ENCODE results near the gene CENPK.
"Not testable (repeated sequence)": the region's sequence is repeated elsewhere in the genome, so short reads cannot be mapped to it uniquely, and the experiment has no call there.

The CENPK gene

GRCh38 chr5:65512170-65512937 is 50.6 kb downstream of the CENPK start:
- DNase-seq, result no peak

- DNase-seq, result no peak
Measured at GRCh38 chr5:65508978-65509377, 54.0 kb downstream of the CENPK start.

- DNase-seq, result no peak
Measured at GRCh38 chr5:65506961-65507360, 56.0 kb downstream of the CENPK start.

- no peak for DNase-seq
Measured at GRCh38 chr5:65489119-65489518, 73.8 kb downstream of the CENPK start.

- DNase-seq, result not testable (repeated sequence)
Measured at GRCh38 chr5:65488038-65488687, 74.8 kb downstream of the CENPK start.

DNA sequence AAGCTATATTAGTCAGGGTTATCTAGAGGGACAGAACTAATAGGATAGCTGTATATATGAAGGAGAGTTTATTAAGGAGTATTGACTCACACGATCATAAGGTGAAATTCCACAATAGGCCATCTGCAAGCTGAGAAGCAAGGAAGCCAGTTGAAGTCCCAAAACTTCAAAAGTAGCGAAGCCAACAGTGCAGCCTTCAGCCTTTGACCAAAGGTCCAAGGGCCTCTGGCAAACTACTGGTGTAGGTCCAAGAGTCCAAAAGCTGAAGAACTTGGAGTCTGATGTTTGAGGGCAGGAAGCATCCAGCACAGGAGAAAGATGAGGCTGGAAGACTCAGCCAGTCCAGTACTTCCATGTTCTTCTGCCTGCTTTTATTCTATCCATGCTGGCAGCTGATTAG is 76.2 kb downstream of the CENPK start:
- not testable (repeated sequence) for DNase-seq

DNA sequence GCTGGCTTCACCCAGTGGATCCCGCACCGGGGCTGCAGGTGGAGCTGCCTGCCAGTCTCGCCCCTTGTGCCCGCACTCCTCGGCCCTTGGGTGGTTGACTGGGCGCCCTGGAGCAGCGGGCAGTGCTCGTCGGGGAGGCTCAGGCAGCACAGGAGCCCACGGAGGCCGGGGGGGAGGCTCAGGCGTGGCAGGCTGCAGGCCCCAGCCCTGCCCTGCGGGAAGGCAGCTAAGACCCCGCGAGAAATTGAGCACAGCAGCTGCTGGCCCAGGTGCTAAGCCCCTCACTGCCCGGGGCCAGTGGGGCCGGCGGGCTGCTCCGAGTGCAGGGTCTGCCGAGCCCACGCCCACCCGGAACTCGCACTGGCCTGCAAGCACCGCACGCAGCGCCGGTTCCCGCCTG is 77.6 kb downstream of the CENPK start:
- DNase-seq, result no peak

DNA sequence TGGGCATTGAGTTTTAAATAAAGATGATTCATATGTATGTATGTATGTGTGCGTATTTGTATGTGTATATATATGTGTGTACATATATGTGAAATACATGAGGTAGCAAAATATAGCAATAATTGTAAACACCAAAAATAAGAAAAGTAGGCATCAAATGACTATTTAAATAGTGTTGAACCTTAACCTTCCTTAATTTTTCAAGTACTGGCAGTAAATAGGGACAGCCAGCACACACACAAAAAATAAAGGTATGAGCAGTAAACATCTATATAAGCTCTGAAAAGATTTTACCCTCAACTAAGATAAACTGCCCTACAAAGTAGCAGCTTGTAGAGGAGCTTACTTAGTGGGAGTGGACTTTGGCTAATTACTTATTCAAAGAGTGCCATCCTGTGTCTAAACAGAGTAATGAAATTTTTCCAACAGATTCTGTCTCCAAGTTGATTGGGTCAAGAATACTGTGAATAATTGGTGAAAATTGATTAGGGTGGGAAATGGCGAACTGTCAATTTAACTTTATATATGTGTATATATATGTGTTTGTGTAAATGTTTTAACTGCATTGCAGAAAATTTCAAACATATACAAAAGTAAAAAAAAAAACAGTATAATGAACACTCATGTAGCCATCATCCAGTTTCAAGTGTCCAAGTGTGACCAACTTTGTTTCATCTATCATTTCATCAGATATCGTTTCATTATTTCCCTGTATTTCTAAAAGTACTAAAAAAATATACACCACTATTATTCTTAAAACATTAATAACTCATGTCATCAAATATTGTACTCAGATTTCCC is 79.2 kb downstream of the CENPK start:
- DNase-seq, result peak; percentile 17

DNA sequence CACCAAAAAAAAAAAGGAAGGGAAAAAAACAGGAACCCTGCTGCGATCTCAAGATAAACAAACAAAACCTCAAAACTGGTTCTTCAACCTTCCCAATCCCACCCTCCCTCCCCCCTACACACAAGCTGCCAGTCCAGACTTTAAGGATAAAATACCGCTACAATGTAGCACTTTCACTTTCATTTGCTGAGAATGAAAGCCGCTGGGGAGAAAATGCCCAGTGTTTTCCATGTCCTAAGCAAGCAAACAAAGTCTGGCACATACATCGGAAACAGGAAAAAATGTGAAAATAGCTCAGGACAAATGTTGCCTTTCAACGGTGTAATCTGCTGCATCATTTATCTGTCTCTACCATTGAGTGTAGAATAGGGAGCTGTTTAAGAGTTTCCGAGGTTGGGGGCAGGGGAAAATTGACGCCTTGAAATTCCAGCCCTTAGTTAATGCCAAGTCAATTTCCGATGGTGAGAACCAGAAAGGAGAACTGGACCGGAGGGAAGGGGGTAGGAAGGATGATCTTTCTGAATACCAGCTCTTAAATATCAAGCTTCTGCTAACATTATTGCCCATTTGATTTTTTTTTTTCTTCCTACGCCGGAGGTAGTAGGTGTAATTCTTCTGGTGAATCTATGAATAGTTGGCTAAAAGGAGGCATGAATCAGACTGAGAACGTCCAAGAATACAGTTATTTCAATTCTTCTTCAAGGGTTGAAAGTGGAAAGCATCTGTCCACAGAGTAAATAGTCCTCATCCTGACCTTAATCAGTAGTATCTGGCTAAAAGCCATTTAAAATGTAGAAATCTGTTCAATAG is 80.0 kb downstream of the CENPK start:
- peak; percentile 67 for DNase-seq

- peak; percentile 65 for DNase-seq
Measured at GRCh38 chr5:65482296-65482735, 80.7 kb downstream of the CENPK start.

DNA sequence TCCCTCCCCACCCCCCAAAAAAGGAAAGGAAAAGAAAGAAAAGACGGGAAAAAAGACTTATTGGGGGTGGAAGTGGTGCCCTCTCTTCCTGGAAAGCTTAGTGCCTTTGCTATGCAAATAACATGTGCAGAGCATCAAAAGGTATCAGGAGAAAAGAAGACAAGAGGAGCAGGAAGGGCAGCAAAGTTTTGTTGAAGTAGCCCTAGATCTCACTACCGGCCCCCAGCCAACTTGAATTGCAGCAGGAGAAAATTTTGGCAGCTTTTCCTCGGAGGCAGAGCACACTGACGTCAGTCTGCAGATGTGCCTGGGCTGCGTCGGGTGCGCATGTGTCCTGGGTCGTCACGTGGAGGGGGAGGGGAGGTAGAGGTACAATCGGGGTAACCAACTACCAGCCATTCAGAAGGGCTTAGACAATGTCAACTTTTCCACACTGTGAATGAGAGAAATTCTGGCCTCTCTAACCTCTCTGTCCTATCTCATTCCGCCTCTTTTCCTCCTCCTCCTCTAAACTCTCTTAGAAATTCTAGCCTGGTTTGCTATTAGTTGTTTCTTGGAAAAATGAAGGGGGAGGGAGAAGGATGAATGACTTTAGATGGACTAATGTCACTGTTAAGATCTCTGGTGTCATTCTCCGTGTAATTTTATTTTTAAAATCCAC is 81.2 kb downstream of the CENPK start, which contains the start of gene ADAMTS6:
Gene ADAMTS6, minus strand, starts transcription at position 286 of the 661 bp plus-strand sequence. CDS start 8,247 bp downstream, outside the sequence.
- peak; percentile 80 for DNase-seq

- DNase-seq, result no peak
Measured at GRCh38 chr5:65481171-65481581, 81.8 kb downstream of the CENPK start.

DNA sequence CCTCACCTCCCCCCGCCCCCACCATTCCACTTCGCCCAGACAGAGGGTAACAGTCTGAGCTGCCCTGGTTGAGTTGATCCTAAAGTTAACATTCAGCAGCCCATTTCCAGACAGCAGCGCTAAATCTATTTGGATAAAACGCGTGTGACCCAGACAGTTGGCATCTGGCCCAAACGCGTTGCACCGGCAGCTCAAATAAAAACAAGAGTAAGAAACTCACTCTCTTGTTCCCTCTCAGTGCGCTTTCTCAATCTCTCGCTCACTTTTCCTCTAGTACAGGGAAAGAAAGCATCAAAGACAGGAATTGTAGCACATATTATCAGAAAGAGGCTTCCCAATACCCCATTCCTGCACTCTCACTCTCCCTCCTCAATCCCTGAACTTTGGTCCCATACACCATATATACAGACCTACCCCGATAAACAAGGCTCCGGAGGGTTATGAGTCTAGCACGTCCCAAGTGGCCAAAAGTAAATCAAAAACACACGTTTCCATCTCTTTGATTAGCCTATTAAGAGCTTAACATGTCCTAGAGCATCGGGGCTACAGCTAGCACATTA is 82.6 kb downstream of the CENPK start:
- DNase-seq, result peak; percentile 56

- no peak for DNase-seq
Measured at GRCh38 chr5:65479527-65479926, 83.4 kb downstream of the CENPK start.

GRCh38 chr5:65478336-65478735 is 84.6 kb downstream of the CENPK start:
- DNase-seq, result no peak

DNA sequence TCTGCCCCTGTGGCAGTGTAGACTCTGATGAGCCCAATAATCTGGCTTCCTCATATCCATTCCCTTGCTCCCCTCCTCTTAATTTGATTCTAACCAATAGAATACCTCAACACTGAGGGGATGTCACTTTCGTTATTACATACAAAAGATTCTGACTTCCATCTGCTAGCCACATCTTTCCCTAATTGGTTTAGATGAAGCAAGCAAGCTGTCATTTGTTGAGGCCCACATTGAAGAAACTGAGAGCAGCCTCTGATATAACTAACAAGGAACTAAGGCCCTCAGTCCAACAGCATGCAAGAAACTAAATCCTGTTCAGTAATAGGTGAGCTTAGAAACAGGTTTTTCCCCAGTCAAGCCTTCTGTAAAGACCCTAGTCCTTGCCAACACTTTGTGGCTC is 87.1 kb downstream of the CENPK start:
- no peak for DNase-seq

- DNase-seq, result no peak
Measured at GRCh38 chr5:65475336-65475735, 87.6 kb downstream of the CENPK start.

DNA sequence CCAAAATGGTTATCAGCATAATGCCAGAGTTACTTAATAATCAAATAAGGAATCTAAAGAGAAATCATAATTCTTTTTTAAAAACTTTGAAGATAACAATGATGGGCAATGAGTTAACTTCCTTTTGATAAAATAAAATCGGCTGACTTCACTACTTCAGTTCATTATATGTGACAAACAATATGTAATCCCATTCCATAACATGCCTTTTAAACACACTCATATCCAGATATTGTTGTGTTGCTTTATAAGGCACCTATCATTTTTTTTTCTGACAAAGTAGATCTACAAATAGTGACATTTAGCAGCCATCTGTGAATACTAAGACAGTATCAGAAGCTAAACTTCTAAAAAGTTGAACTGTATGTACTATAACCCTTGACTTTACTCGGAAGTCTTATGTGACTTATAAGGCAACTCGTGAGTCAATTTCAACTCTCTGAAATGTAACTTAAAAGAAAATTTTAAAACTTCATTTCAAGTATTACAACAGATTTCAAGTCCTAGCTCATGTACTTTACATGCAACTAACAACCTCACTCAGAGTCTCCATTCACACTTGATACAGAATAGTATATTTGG is 88.7 kb downstream of the CENPK start:
- DNase-seq, result no peak

DNA sequence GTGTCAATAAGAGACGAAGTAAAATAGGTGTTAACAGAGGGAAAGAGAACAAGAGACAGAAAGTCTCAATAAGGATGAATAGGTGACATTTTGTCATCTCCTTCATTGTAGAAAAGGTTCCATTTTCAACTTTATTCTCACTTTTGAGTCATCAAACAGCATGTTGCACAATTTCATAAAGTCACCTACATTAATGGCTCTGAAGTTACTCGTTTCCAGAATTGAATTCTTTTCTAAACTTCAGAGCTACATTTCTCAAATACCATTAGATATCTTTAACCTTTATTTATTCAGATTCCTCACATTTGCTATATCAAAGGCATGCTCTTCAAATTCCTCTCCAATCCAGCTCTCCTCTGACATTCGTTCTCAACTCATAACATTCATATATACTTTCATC is 94.3 kb downstream of the CENPK start:
- DNase-seq, result no peak
